Adrenal gland (tissue), 12 donors: Measurements from ENCODE around the gene GNAQ. TPM values are rescaled to one million over a fixed set of nuclear protein-coding genes. Genes with fewer than 3 reads are reported as not detected.
"Not testable (repeated sequence)": the region's sequence is repeated elsewhere in the genome, so short reads cannot be mapped to it uniquely, and the experiment has no call there.

Source experiments
- DNase-seq, 7 donors: peaks; one replicate each; pipeline ENCODE4 v3.0.0-alpha.2; 2019 to 2020
- H3K27ac ChIP-seq, 5 donors: fragments of 200-600 bp; sonication (generic) in 4 of 5; 1 replicate in 3 of 5; 2 replicates in 2 of 5; pipeline versions ENCODE4 v1.5.1 to v1.8.0; 2016 to 2020; ENCODE audit warnings: mild to moderate bottlenecking in 1 of 5
- H3K27me3 ChIP-seq: fragments of 200-600 bp; 2 replicates; pipeline ENCODE4 v1.8.0; 2021
- H3K36me3 ChIP-seq, 2 donors: fragments of 200-600 bp; replicated peaks in 1 of 2; 1 replicate in 1 of 2; 2 replicates in 1 of 2; pipeline versions ENCODE4 v1.5.1 to v1.8.0; 2018 to 2022
- H3K4me1 ChIP-seq, 2 donors: fragments of 200-600 bp; replicated peaks in 1 of 2; 1 replicate in 1 of 2; 2 replicates in 1 of 2; pipeline versions ENCODE4 v1.5.1 to v1.8.0; 2018 to 2021
- H3K4me3 ChIP-seq, 4 donors: fragments of 200-600 bp; sonication (generic) in 3 of 4; one replicate each; pipeline ENCODE4 v1.5.1; 2016 to 2018
- H3K9me3 ChIP-seq, 3 donors: fragments of 200-600 bp; sonication (generic) in 1 of 3; replicated peaks in 1 of 3; 1 replicate in 2 of 3; 2 replicates in 1 of 3; pipeline versions ENCODE4 v1.5.1 to v1.8.0; 2016 to 2021
- CTCF ChIP-seq, 6 experiments: fragments of 450-650 bp in 4 of 6; fragments of 200-600 bp in 2 of 6; sonication (generic) in 1 of 6; IDR thresholded peaks; 1 replicate in 5 of 6; 2 replicates in 1 of 6; pipeline versions ENCODE4 v1.5.1 to v1.8.0; 2016 to 2021; ENCODE audit warnings: antibody characterized with exemption in 6 of 6, mild to moderate bottlenecking in 2 of 6, moderate library complexity in 1 of 6
- POLR2A ChIP-seq, 2 donors: fragments of 450-650 bp; IDR thresholded peaks; one replicate each; pipeline ENCODE4 v1.6.1; 2017; ENCODE audit warnings: antibody characterized with exemption in 2 of 2, mild to moderate bottlenecking in 2 of 2, moderate library complexity in 1 of 2
- WGBS, 4 donors: extraction: QIAGEN DNeasy Blood & Tissue Kit in 2 of 4; methylation state at CpG; one replicate each; pipeline versions ENCODE4 v1.1.5 to v1.1.7; 2013 to 2017; 5-methylcytosine and 5-hydroxymethylcytosine counted together
- intact Hi-C, 2 donors: fragments of 100-400 bp; cut with DNase I; formaldehyde crosslinking; loops; one replicate each; pipeline versions ENCODE4 v1.14.1 to v1.15.0; 2022 to 2023
- polyA plus RNA-seq, 3 donors: library from polyadenylated mRNA; stranded (reverse); fragments of 200-250 nt in 2 of 3; fragments of 350-450 nt in 1 of 3; fragmentation: Illumina TruSeq in 1 of 3; extraction: RNeasy Lipid Tissue Mini Kit (QIAGEN cat#74804) in 1 of 3; gene quantifications; one replicate each; pipeline ENCODE4 v1.2.3, GENCODE V29; 2013 to 2014
- total RNA-seq, 9 donors: library from RNA; depleted of rRNA in 4 of 9; stranded (reverse); fragments of >200 nt in 4 of 9; fragments of 120-200 nt in 1 of 9; fragmentation: NEBNext Ultra II Directional in 1 of 9; extraction: Animal tissue kit (Norgen Biotek cat#: 25700) in 1 of 9; gene quantifications; one replicate each; pipeline versions ENCODE4 v1.1.0 to v1.2.4, GENCODE V29; 2013 to 2023
- donor health status: healthy with polysubstance abuse.
- donor health status: Bipolar disorder and iron deficiency.
- donor health status: DM: yes; HTN: yes; CAD: no.
- donor health status: DM: no; HTN: no; CAD: no.
- donor health status: DM: no; HTN: no; CAD: no.
- donor health status: DM: yes; HTN: yes; CAD: no.

The GNAQ gene
- total and polyA plus RNA-seq, 12 donors, result 15.8 to 71.7 (median 45.1) TPM

- Histone ChIP-seq H3K36me3 (no peaks in the 10 kb centered on the region), H3K4me3 (no peak overlapping the region), H3K27me3 (no peaks in the 10 kb centered on the region), H3K9me3 (no peaks in the 10 kb centered on the region), H3K27ac (no peak overlapping the region), H3K4me1 (no peaks in the 10 kb centered on the region)
- intact Hi-C loops, result no loop called here
- 63 to 73% (median 67%) methylated on average over 3 of the region's 3 CpGs for WGBS, 4 donors
- no peak for DNase-seq
- TF ChIP-seq POLR2A (IDR thresholded peaks at IDR 0.05), result no peak
- TF ChIP-seq CTCF (IDR thresholded peaks at IDR 0.05), result no peak
Measured at GRCh38 chr9:78072586-78073199, 41.1 kb upstream of the GNAQ start.

- intact Hi-C loops, result no loop called here
- no peaks in the 10 kb centered on the region for H3K4me1 ChIP-seq
- WGBS, 4 donors, result 29 to 50% (median 39%) methylated on average over 2 of the region's 2 CpGs
- H3K4me3 ChIP-seq, result no peak overlapping the region
- no peaks in the 10 kb centered on the region for H3K9me3 ChIP-seq
- no peaks in the 10 kb centered on the region for H3K36me3 ChIP-seq
- H3K27me3 ChIP-seq, result no peaks in the 10 kb centered on the region
- no peak overlapping the region for H3K27ac ChIP-seq
- TF ChIP-seq POLR2A (IDR thresholded peaks at IDR 0.05) (no peak), CTCF (IDR thresholded peaks at IDR 0.05) (no peak)
- no peak for DNase-seq
Measured at GRCh38 chr9:78070521-78070920, 38.9 kb upstream of the GNAQ start.

- H3K9me3 ChIP-seq, result no peaks in the 10 kb centered on the region
- no peaks in the 10 kb centered on the region for H3K36me3 ChIP-seq
- no peaks in the 10 kb centered on the region for H3K27me3 ChIP-seq
- TF ChIP-seq POLR2A (IDR thresholded peaks at IDR 0.05) (no peak), CTCF (IDR thresholded peaks at IDR 0.05) (no peak)
- no peak overlapping the region for H3K27ac ChIP-seq
- WGBS, 4 donors, result 67 to 78% (median 73%) methylated on average over 3 of the region's 3 CpGs
- no peak for DNase-seq
- H3K4me3 ChIP-seq, result no peak overlapping the region
- intact Hi-C loops, result no loop called here
- H3K4me1 ChIP-seq, result no peaks in the 10 kb centered on the region
Measured at GRCh38 chr9:78064075-78064474, 32.5 kb upstream of the GNAQ start.

- no peak for TF ChIP-seq CTCF (IDR thresholded peaks at IDR 0.05)
- TF ChIP-seq POLR2A (IDR thresholded peaks at IDR 0.05), result no peak
- H3K4me1 ChIP-seq, result no peaks in the 10 kb centered on the region
- 87 to 93% (median 89%) methylated on average over 3 of the region's 3 CpGs for WGBS, 4 donors
- no peaks in the 10 kb centered on the region for H3K27me3 ChIP-seq
- no peak overlapping the region for H3K27ac ChIP-seq
- no peak overlapping the region for H3K4me3 ChIP-seq
- H3K36me3 ChIP-seq, result no peaks in the 10 kb centered on the region
- no peak for DNase-seq
- H3K9me3 ChIP-seq, result no peaks in the 10 kb centered on the region
- intact Hi-C loops, result no loop called here
Measured at GRCh38 chr9:78062710-78063109, 31.1 kb upstream of the GNAQ start.

GRCh38 chr9:78054218-78054617 is 22.6 kb upstream of the GNAQ start:
- H3K27me3 ChIP-seq, H3K36me3 ChIP-seq, H3K9me3 ChIP-seq, H3K4me3 ChIP-seq, H3K4me1 ChIP-seq, intact Hi-C loops, DNase-seq, H3K27ac ChIP-seq: not testable (repeated sequence)
- WGBS, 4 donors, result 67 to 73% (median 71%) methylated on average over 6 to 7 of the region's 7 CpGs
